Mesenchymal stem cell (in vitro differentiated cells and primary cell): ENCODE data around the gene FYB2.
A peak's percentile ranks its signal among the peaks of the same experiment; 100 is the strongest.

Experiments
- DNase-seq: peaks from one replicate; pipeline ENCODE4 v3.0.0-alpha.2; 2013
- H2AFZ ChIP-seq: one replicate; pipeline ENCODE4 v1.6.1; 2013; ENCODE audit warnings: low read depth, mild to moderate bottlenecking, control low read depth, inconsistent platforms, low read length, moderate library complexity
- H2AK5ac ChIP-seq: 2 replicates; pipeline ENCODE4 v1.6.1; 2013; ENCODE audit warnings: low read length, moderate library complexity, mild to moderate bottlenecking, inconsistent platforms; ENCODE audit not compliant: severe bottlenecking
- H2BK120ac ChIP-seq: one replicate; pipeline ENCODE4 v1.6.1; 2013; ENCODE audit warnings: low read depth, mild to moderate bottlenecking, inconsistent platforms, low read length, moderate library complexity
- H2BK12ac ChIP-seq, 2 experiments: one replicate each; pipeline ENCODE4 v1.6.1; 2013; ENCODE audit warnings: inconsistent platforms in 2 of 2, low read length in 2 of 2, mild to moderate bottlenecking in 2 of 2, moderate library complexity in 2 of 2, control low read depth in 1 of 2
- H2BK15ac ChIP-seq: one replicate; pipeline ENCODE4 v1.6.1; 2013; ENCODE audit warnings: mild to moderate bottlenecking, low read depth, inconsistent platforms; ENCODE audit not compliant: poor library complexity, severe bottlenecking
- H2BK5ac ChIP-seq: 2 replicates; pipeline ENCODE4 v1.6.1; 2013; ENCODE audit warnings: low read depth, mild to moderate bottlenecking, low read length, control low read depth, inconsistent platforms; ENCODE audit not compliant: poor library complexity, severe bottlenecking
- H3K14ac ChIP-seq, 2 experiments: one replicate each; pipeline ENCODE4 v1.6.1; 2013; ENCODE audit warnings: inconsistent platforms in 2 of 2, low read length in 2 of 2, control low read depth in 1 of 2, mild to moderate bottlenecking in 1 of 2, moderate library complexity in 1 of 2
- H3K18ac ChIP-seq, 2 experiments: one replicate each; pipeline ENCODE4 v1.6.1; 2013; ENCODE audit warnings: inconsistent platforms in 2 of 2, low read length in 2 of 2, control low read depth in 1 of 2, low read depth in 1 of 2, mild to moderate bottlenecking in 1 of 2
- H3K23ac ChIP-seq, 2 experiments: one replicate each; pipeline ENCODE4 v1.6.1; 2013; ENCODE audit warnings: inconsistent platforms in 2 of 2, low read length in 2 of 2, mild to moderate bottlenecking in 2 of 2, moderate library complexity in 2 of 2, control low read depth in 1 of 2
- H3K27ac ChIP-seq: 2 replicates; pipeline ENCODE4 v1.5.1; 2013; ENCODE audit warnings: mild to moderate bottlenecking, moderate library complexity, low read length, control low read depth, inconsistent platforms; ENCODE audit not compliant: poor library complexity, severe bottlenecking
- H3K27me3 ChIP-seq, 2 experiments: 2 replicates each; pipeline versions ENCODE4 v1.6.1 to v1.7.0; 2013; ENCODE audit warnings: low read length in 2 of 2, mild to moderate bottlenecking in 2 of 2, moderate library complexity in 2 of 2, control low read depth in 1 of 2, inconsistent platforms in 1 of 2; ENCODE audit not compliant: control insufficient read depth in 1 of 2, insufficient read depth in 1 of 2
- H3K36me3 ChIP-seq, 2 experiments: 2 replicates each; pipeline versions ENCODE4 v1.6.1 to v1.7.0; 2013; ENCODE audit warnings: low read length in 2 of 2, control low read depth in 1 of 2, inconsistent platforms in 1 of 2, low read depth in 1 of 2, mild to moderate bottlenecking in 1 of 2; ENCODE audit not compliant: insufficient read depth in 2 of 2, control insufficient read depth in 1 of 2
- H3K4ac ChIP-seq, 2 experiments: one replicate each; pipeline ENCODE4 v1.6.1; 2013; ENCODE audit warnings: inconsistent platforms in 2 of 2, low read length in 2 of 2, mild to moderate bottlenecking in 2 of 2, moderate library complexity in 2 of 2, control low read depth in 1 of 2, low read depth in 1 of 2
- H3K4me1 ChIP-seq: 2 replicates; pipeline ENCODE4 v1.6.1; 2013; ENCODE audit warnings: low read depth, low read length, control low read depth; ENCODE audit not compliant: control insufficient read depth, insufficient read depth
- H3K4me2 ChIP-seq: 2 replicates; pipeline ENCODE4 v1.6.1; 2013; ENCODE audit warnings: low read length, mild to moderate bottlenecking, inconsistent platforms; ENCODE audit not compliant: poor library complexity, severe bottlenecking
- H3K4me3 ChIP-seq, 2 experiments: 2 replicates each; pipeline versions ENCODE4 v1.5.1 to v1.7.0; 2013; ENCODE audit warnings: low read length in 2 of 2, mild to moderate bottlenecking in 2 of 2, control low read depth in 1 of 2, low read depth in 1 of 2; ENCODE audit not compliant: insufficient read depth in 1 of 2
- H3K79me1 ChIP-seq: replicated peaks from 2 replicates; pipeline ENCODE4 v1.6.1; 2013; ENCODE audit warnings: mild to moderate bottlenecking, control low read depth, low read length, inconsistent platforms; ENCODE audit not compliant: poor library complexity, severe bottlenecking
- H3K9ac ChIP-seq: 2 replicates; pipeline ENCODE4 v1.7.0; 2013; ENCODE audit warnings: mild to moderate bottlenecking, low read length, moderate library complexity
- H3K9me3 ChIP-seq: 2 replicates; pipeline ENCODE4 v1.7.0; 2013; ENCODE audit warnings: mild to moderate bottlenecking, low read length; ENCODE audit not compliant: control insufficient read depth
- H4K8ac ChIP-seq: one replicate; pipeline ENCODE4 v1.6.1; 2013; ENCODE audit warnings: inconsistent platforms, mild to moderate bottlenecking, low read length, moderate library complexity
- H4K91ac ChIP-seq: one replicate; pipeline ENCODE4 v1.6.1; 2013; ENCODE audit warnings: mild to moderate bottlenecking, low read length, inconsistent platforms
- WGBS: methylation state at CpG from one replicate; pipeline ENCODE4 v1.1.7; 2013; ENCODE audit warnings: mixed read lengths; 5-methylcytosine and 5-hydroxymethylcytosine counted together

FYB2 gene

GRCh38 chr1:56824271-56824670 lies 5.1 kb upstream of the FYB2 start:
- no peak overlapping the region for H2BK12ac ChIP-seq
- no peak overlapping the region for H3K27ac ChIP-seq
- H2BK5ac ChIP-seq: no peak overlapping the region
- H3K79me1 ChIP-seq: no peaks in the 10 kb centered on the region
- no peak overlapping the region for H3K14ac ChIP-seq
- H2BK15ac ChIP-seq: no peak overlapping the region
- no peak overlapping the region for H3K9ac ChIP-seq
- H3K27me3 ChIP-seq: peaks cover 0 to 24% of the 10 kb centered on the region in 2 experiments
- H3K4me1 ChIP-seq: peaks cover 8% of the 10 kb centered on the region
- no peak overlapping the region for H2AFZ ChIP-seq
- no peaks in the 10 kb centered on the region for H3K36me3 ChIP-seq
- H4K91ac ChIP-seq: no peak overlapping the region
- no peak overlapping the region for H4K8ac ChIP-seq
- 59% methylated on average over 2 of the region's 2 CpGs for WGBS
- H3K18ac ChIP-seq: no peak overlapping the region
- H2BK120ac ChIP-seq: no peak overlapping the region
- no peak overlapping the region for H3K4me2 ChIP-seq
- H3K9me3 ChIP-seq: no peaks in the 10 kb centered on the region
- no peak overlapping the region for H3K4me3 ChIP-seq
- no peak overlapping the region for H2AK5ac ChIP-seq
- no peak overlapping the region for H3K23ac ChIP-seq
- DNase-seq: no peak
- no peak overlapping the region for H3K4ac ChIP-seq

DNA sequence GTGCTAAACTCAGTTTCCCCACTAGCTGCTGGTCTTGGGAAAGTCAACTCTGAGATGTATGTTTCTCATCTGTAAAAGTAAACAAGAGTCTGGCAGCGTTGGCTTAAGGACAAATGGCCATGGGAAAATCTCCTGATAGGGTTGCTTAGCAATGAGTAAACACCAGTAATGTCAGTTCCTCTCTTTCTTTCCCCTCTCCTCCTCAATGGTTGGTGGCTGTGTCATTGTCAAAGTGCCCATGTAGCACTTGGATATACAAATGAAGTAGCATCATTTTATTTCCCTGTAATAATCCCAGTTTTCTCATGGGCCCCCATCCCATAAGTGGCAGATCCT lies 2.2 kb upstream of the FYB2 start:
- Histone ChIP-seq H2BK15ac (no peak overlapping the region), H3K9ac (peak overlapping the region; percentile 61), H3K23ac (no peak overlapping the region), H3K4me1 (peaks cover 15% of the 10 kb centered on the region), H3K18ac (no peak overlapping the region), H3K9me3 (no peaks in the 10 kb centered on the region), H3K36me3 (no peaks in the 10 kb centered on the region), H3K27ac (no peak overlapping the region), H2BK12ac (no peak overlapping the region), H2BK5ac (no peak overlapping the region), H2BK120ac (no peak overlapping the region), H3K4me3 (peak overlapping the region in 1 of 2 experiments; percentile 11), H3K14ac (no peak overlapping the region), H4K8ac (no peak overlapping the region), H3K79me1 (no peaks in the 10 kb centered on the region), H3K4ac (peak overlapping the region in 1 of 2 experiments; percentile 48), H2AFZ (no peak overlapping the region), H4K91ac (no peak overlapping the region), H2AK5ac (no peak overlapping the region), H3K4me2 (no peak overlapping the region), H3K27me3 (peaks cover 0 to 13% of the 10 kb centered on the region in 2 experiments)
- peak; percentile 94 for DNase-seq
- WGBS: 0% methylated on average over 1 of the region's 1 CpG

GRCh38 chr1:56820755-56821461 lies 1.7 kb upstream of the FYB2 start:
- DNase-seq: peak; percentile 89
- no peak overlapping the region for H4K91ac ChIP-seq
- H2AFZ ChIP-seq: no peak overlapping the region
- H3K4me1 ChIP-seq: peaks cover 15% of the 10 kb centered on the region
- 13% methylated on average over 7 of the region's 7 CpGs for WGBS
- H2BK5ac ChIP-seq: no peak overlapping the region
- H3K9ac ChIP-seq: peak overlapping the region; percentile 61
- H3K4ac ChIP-seq: peak overlapping the region in 1 of 2 experiments; percentile 48
- H3K27ac ChIP-seq: no peak overlapping the region
- no peak overlapping the region for H4K8ac ChIP-seq
- H2BK120ac ChIP-seq: no peak overlapping the region
- H3K4me3 ChIP-seq: peak overlapping the region in 1 of 2 experiments; percentile 11
- no peak overlapping the region for H3K4me2 ChIP-seq
- no peaks in the 10 kb centered on the region for H3K36me3 ChIP-seq
- no peak overlapping the region for H2BK15ac ChIP-seq
- no peaks in the 10 kb centered on the region for H3K9me3 ChIP-seq
- no peak overlapping the region for H3K23ac ChIP-seq
- no peak overlapping the region for H3K18ac ChIP-seq
- H3K79me1 ChIP-seq: no peaks in the 10 kb centered on the region
- no peak overlapping the region for H2AK5ac ChIP-seq
- no peak overlapping the region for H2BK12ac ChIP-seq
- H3K27me3 ChIP-seq: peaks cover 0 to 13% of the 10 kb centered on the region in 2 experiments
- no peak overlapping the region for H3K14ac ChIP-seq

DNA sequence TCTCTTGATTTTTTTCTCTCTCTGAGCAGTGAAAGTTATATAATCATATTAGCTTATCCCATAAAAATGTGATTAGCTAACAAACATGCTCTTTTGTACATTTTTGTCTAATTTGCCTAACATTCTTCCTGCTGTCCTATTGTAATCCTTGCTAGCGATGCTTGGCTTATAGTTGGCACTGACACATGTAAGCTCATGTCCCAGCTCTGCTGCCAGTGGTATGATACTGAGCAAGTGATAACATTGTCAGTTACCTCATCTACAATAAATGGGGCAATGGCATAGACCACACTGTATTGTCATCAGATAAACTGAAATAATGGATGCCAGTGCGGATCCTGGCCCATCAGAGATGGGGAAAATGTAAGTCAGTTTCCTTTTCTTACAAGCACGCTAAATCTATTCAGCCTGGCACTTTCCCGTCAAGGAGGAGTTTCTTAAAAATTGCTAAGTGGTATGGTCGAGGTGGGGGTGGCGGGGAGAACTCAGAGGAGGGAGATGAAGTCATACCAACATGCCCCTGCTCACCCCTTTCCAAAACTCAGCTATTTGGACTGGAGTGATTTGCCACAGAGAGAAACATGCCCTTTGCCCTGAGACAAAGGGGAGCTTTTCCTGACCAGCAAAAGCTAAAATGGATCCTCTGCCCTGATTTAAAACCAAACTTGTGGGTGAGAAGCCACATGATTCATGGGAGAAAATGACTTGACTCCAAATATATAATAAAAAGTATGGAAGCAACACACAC lies 1.3 kb downstream of the FYB2 start:
- no peak overlapping the region for H2BK15ac ChIP-seq
- peaks cover 15% of the 10 kb centered on the region for H3K4me1 ChIP-seq
- H4K91ac ChIP-seq: no peak overlapping the region
- no peak overlapping the region for H2BK5ac ChIP-seq
- H3K27ac ChIP-seq: no peak overlapping the region
- H2AK5ac ChIP-seq: no peak overlapping the region
- 90% methylated on average over 6 of the region's 6 CpGs for WGBS
- no peaks in the 10 kb centered on the region for H3K36me3 ChIP-seq
- H3K79me1 ChIP-seq: no peaks in the 10 kb centered on the region
- no peak overlapping the region for H3K4me3 ChIP-seq
- no peak for DNase-seq
- H3K27me3 ChIP-seq: peaks cover 3 to 27% of the 10 kb centered on the region in 2 experiments
- H4K8ac ChIP-seq: no peak overlapping the region
- no peak overlapping the region for H3K14ac ChIP-seq
- H2AFZ ChIP-seq: no peak overlapping the region
- H2BK12ac ChIP-seq: no peak overlapping the region
- H3K9me3 ChIP-seq: peaks cover 4% of the 10 kb centered on the region
- no peak overlapping the region for H3K23ac ChIP-seq
- no peak overlapping the region for H3K9ac ChIP-seq
- H3K4ac ChIP-seq: no peak overlapping the region
- no peak overlapping the region for H3K18ac ChIP-seq
- no peak overlapping the region for H2BK120ac ChIP-seq
- no peak overlapping the region for H3K4me2 ChIP-seq
